Right hindlimb (tissue), 1 donor: ENCODE data around the gene LRCH4.
A peak's percentile ranks its signal among the peaks of the same experiment; 100 is the strongest.
"Not testable (repeated sequence)": the region's sequence is repeated elsewhere in the genome, so short reads cannot be mapped to it uniquely, and the experiment has no call there.

ENCODE experiments used
- DNase-seq: peaks from one replicate; pipeline ENCODE4 v3.0.0-alpha.2; 2018

The LRCH4 gene

GRCh38 chr7:100543586-100543985 is 42.3 kb downstream of the LRCH4 start:
- no peak for DNase-seq

- not testable (repeated sequence) for DNase-seq
Observed at GRCh38 chr7:100541309-100541708, 44.6 kb downstream of the LRCH4 start.

- DNase-seq, result no peak
Observed at GRCh38 chr7:100540073-100540723, 45.7 kb downstream of the LRCH4 start.

- DNase-seq, result no peak
Observed at GRCh38 chr7:100539436-100540006, 46.4 kb downstream of the LRCH4 start.

- DNase-seq, result peak; percentile 100
Observed at GRCh38 chr7:100538654-100539435, 47.1 kb downstream of the LRCH4 start, which contains the start of gene AGFG2. Gene AGFG2, plus strand, starts transcription at chr7:100539203. Its CDS starts 144 bp downstream, at chr7:100539347.

- no peak for DNase-seq
Observed at GRCh38 chr7:100538348-100538653, 47.6 kb downstream of the LRCH4 start.

- DNase-seq, result not testable (repeated sequence)
Observed at GRCh38 chr7:100536695-100537094, 49.2 kb downstream of the LRCH4 start.

GRCh38 chr7:100535982-100536381 is 49.9 kb downstream of the LRCH4 start:
- DNase-seq, result not testable (repeated sequence)

- no peak for DNase-seq
Observed at GRCh38 chr7:100532165-100533022, 53.5 kb downstream of the LRCH4 start.

GRCh38 chr7:100528108-100528866 is 57.6 kb downstream of the LRCH4 start:
- not testable (repeated sequence) for DNase-seq
